PC-9 (cell line): ENCODE data around the gene HNRNPA1L2.

Source experiments
- CTCF ChIP-seq: fragments of 200-600 bp; sonication (generic); conservative IDR thresholded peaks from 2 replicates; pipeline ENCODE4 v1.6.1; 2017; ENCODE audit warnings: mixed run types, antibody characterized with exemption, mild to moderate bottlenecking, moderate library complexity
- EZH2 ChIP-seq: fragments of 200-600 bp; sonication (generic); IDR thresholded peaks from 2 replicates; pipeline ENCODE4 v1.8.0; 2017; ENCODE audit warnings: antibody characterized with exemption, low read depth

- TF ChIP-seq CTCF (no peak), EZH2 (no peak)
Measured at GRCh38 chr13:52651897-52652195, 9.6 kb downstream of the HNRNPA1L2 start.
